Ovary (tissue), 3 donors: Measurements from ENCODE around the gene FRZB.

Experiments used
- EP300 ChIP-seq: sonication (generic); formaldehyde crosslinking; IDR thresholded peaks from one replicate; pipeline ENCODE4 v1.6.1; 2017; ENCODE audit warnings: antibody characterized with exemption
- POLR2A ChIP-seq: fragments of 450-650 bp; IDR thresholded peaks from one replicate; pipeline ENCODE4 v1.6.1; 2017; ENCODE audit warnings: antibody characterized with exemption, mild to moderate bottlenecking, moderate library complexity
- TF ChIP-seq, protein P1 (sequence below), 3 donors: fragments of 450-650 bp in 2 of 3; fragments of 200-600 bp in 1 of 3; IDR thresholded peaks; one replicate each; pipeline versions ENCODE4 v1.5.1 to v1.8.0; 2016 to 2022; ENCODE audit warnings: antibody characterized with exemption in 3 of 3, mild to moderate bottlenecking in 1 of 3
- donor health status: DM: no; HTN: no; CAD: no.

DNA sequence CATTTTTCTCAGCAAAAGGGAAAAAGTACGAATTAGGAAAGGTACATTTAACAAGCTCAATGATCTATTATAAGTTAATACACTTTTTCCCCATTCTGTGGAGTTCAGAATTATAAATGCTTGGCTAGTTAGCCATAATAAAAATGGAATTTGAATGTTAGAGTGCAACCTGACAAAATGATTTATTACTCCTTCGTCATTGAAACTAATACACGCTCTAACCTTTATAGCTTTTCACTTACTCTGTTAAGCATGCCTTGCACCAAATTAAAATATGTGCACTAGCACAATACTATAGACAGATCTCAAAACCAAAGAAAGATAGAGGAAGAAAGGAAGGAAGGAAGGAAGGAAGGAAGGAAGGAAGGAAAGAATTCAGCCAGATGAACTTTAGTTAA, 46.1 kb upstream of the FRZB start:
- no peak for TF ChIP-seq POLR2A
- TF ChIP-seq, protein P1, sequence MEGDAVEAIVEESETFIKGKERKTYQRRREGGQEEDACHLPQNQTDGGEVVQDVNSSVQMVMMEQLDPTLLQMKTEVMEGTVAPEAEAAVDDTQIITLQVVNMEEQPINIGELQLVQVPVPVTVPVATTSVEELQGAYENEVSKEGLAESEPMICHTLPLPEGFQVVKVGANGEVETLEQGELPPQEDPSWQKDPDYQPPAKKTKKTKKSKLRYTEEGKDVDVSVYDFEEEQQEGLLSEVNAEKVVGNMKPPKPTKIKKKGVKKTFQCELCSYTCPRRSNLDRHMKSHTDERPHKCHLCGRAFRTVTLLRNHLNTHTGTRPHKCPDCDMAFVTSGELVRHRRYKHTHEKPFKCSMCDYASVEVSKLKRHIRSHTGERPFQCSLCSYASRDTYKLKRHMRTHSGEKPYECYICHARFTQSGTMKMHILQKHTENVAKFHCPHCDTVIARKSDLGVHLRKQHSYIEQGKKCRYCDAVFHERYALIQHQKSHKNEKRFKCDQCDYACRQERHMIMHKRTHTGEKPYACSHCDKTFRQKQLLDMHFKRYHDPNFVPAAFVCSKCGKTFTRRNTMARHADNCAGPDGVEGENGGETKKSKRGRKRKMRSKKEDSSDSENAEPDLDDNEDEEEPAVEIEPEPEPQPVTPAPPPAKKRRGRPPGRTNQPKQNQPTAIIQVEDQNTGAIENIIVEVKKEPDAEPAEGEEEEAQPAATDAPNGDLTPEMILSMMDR (IDR thresholded peaks at IDR 0.05) = no peak
- TF ChIP-seq EP300 = no peak
